Measurements from ENCODE around the gene PRICKLE1. TPM values are rescaled to one million over a fixed set of nuclear protein-coding genes. Genes with fewer than 3 reads are reported as not detected.

Gene PRICKLE1
- total RNA-seq, 1 donor from 2014 or later: 4.5 TPM

- peaks cover 28% of the 10 kb centered on the region for H3K4me1 Mint-ChIP-seq
- no peaks in the 10 kb centered on the region for H3K27me3 Mint-ChIP-seq
- no peaks in the 10 kb centered on the region for H3K9me3 Mint-ChIP-seq
- no peak overlapping the region for H3K4me3 Mint-ChIP-seq
- TF ChIP-seq CTCF (IDR thresholded peaks at IDR 0.05): no peak
- no peak for ATAC-seq (ENCODE audit: low read depth)
- H3K27ac Mint-ChIP-seq: no peak overlapping the region
- peaks cover 69% of the 10 kb centered on the region for H3K36me3 Mint-ChIP-seq (ENCODE audit: low read depth)
- no peak for DNase-seq
- intact Hi-C loops (cut with micrococcal nuclease): no loop called here
- CTCF ChIA-PET: no interaction called here
- POLR2A ChIA-PET: interaction anchor here (0.7 kb wide), 1 partner anchor 19 kb away, joined by 4 read pairs; no protein-coding TSS in a partner anchor
These were observed 125.9 kb downstream of the PRICKLE1 start for GRCh38 chr12:42463671-42464070.

- TF ChIP-seq CTCF (IDR thresholded peaks at IDR 0.05): no peak
- H3K9me3 Mint-ChIP-seq: no peaks in the 10 kb centered on the region
- peaks cover 23% of the 10 kb centered on the region for H3K4me1 Mint-ChIP-seq
- intact Hi-C loops (cut with micrococcal nuclease): no loop called here
- DNase-seq (no peak), ATAC-seq (ENCODE audit: low read depth) (no peak)
- H3K27me3 Mint-ChIP-seq: no peaks in the 10 kb centered on the region
- ChIA-PET POLR2A (interaction anchor here (0.7 kb wide), 1 partner anchor 11 kb away, joined by 3 read pairs; no protein-coding TSS in a partner anchor), CTCF (interaction anchor here (0.8 kb wide), 1 partner anchor 20 kb away, joined by 3 read pairs; no protein-coding TSS in a partner anchor)
- H3K36me3 Mint-ChIP-seq (ENCODE audit: low read depth): peaks cover 74% of the 10 kb centered on the region
- peak overlapping the region; percentile 59 for H3K27ac Mint-ChIP-seq
- no peak overlapping the region for H3K4me3 Mint-ChIP-seq
These were observed 127.1 kb downstream of the PRICKLE1 start for GRCh38 chr12:42462486-42462885.

GRCh38 chr12:42459336-42459847 is 130.2 kb downstream of the PRICKLE1 start:
- intact Hi-C loops (cut with micrococcal nuclease): no loop called here
- H3K27me3 Mint-ChIP-seq: no peaks in the 10 kb centered on the region
- POLR2A ChIA-PET: interaction anchor here (0.9 kb wide), 1 partner anchor 8 kb away, joined by 3 read pairs; no protein-coding TSS in a partner anchor
- peaks cover 21% of the 10 kb centered on the region for H3K4me1 Mint-ChIP-seq
- ATAC-seq (ENCODE audit: low read depth) (no peak), DNase-seq (no peak)
- CTCF ChIA-PET: no interaction called here
- no peak for TF ChIP-seq CTCF (IDR thresholded peaks at IDR 0.05)
- H3K4me3 Mint-ChIP-seq: no peak overlapping the region
- peak overlapping the region; percentile 51 for H3K27ac Mint-ChIP-seq
- H3K9me3 Mint-ChIP-seq: no peaks in the 10 kb centered on the region
- peaks cover 58% of the 10 kb centered on the region for H3K36me3 Mint-ChIP-seq (ENCODE audit: low read depth)

GRCh38 chr12:42458575-42458974 is 131.0 kb downstream of the PRICKLE1 start:
- Mint-ChIP-seq H3K4me1 (peaks cover 27% of the 10 kb centered on the region), H3K27me3 (no peaks in the 10 kb centered on the region), H3K36me3 (ENCODE audit: low read depth) (peaks cover 49% of the 10 kb centered on the region), H3K4me3 (no peak overlapping the region), H3K9me3 (no peaks in the 10 kb centered on the region), H3K27ac (peak overlapping the region; percentile 11)
- DNase-seq (no peak), ATAC-seq (ENCODE audit: low read depth) (no peak)
- POLR2A ChIA-PET: interaction anchor here (0.9 kb wide), 1 partner anchor 9 kb away, joined by 3 read pairs; no protein-coding TSS in a partner anchor
- CTCF ChIA-PET: interaction anchor here (1.0 kb wide), 1 partner anchor 24 kb away, joined by 5 read pairs; no protein-coding TSS in a partner anchor
- intact Hi-C loops (cut with micrococcal nuclease): loop anchor here (1.0 kb wide), 2 partner anchors 8 to 10 kb away; no protein-coding TSS in a partner anchor
- no peak for TF ChIP-seq CTCF (IDR thresholded peaks at IDR 0.05)

- Mint-ChIP-seq H3K4me3 (peak overlapping the region; percentile 15), H3K27ac (no peak overlapping the region), H3K36me3 (ENCODE audit: low read depth) (peaks cover 35% of the 10 kb centered on the region), H3K9me3 (peaks cover 4% of the 10 kb centered on the region), H3K27me3 (no peaks in the 10 kb centered on the region), H3K4me1 (peaks cover 82% of the 10 kb centered on the region)
- ChIA-PET POLR2A (no interaction called here), CTCF (no interaction called here)
- TF ChIP-seq CTCF (IDR thresholded peaks at IDR 0.05): no peak
- no peak for DNase-seq
- ATAC-seq (ENCODE audit: low read depth): no peak
- intact Hi-C loops (cut with micrococcal nuclease): loop anchor here (1.0 kb wide), 1 partner anchor 8 kb away; no protein-coding TSS in a partner anchor
These were observed 139.3 kb downstream of the PRICKLE1 start for GRCh38 chr12:42450248-42450647.
